GM23338 (cell line): ENCODE results near the gene FASTK. TPM values are rescaled to one million over a fixed set of nuclear protein-coding genes. Genes with fewer than 3 reads are reported as not detected.

ENCODE experiments used
- ATAC-seq: fragments of 200-7000 bp; cut with Tn5 transposase; 3 replicates; pipeline ENCODE4 v1.9.1; 2020
- DNase-seq: peaks from one replicate; pipeline ENCODE4 v3.0.0-alpha.2; 2015; ENCODE audit warnings: low spot score
- H2AFZ ChIP-seq: fragments of 200-600 bp; sonication (generic); 2 replicates; pipeline ENCODE4 v1.8.0; 2016; ENCODE audit warnings: antibody characterized with exemption, mild to moderate bottlenecking, moderate library complexity
- H3F3A ChIP-seq: fragments of 200-600 bp; sonication (generic); replicated peaks from 2 replicates; pipeline ENCODE4 v1.8.0; 2017; ENCODE audit warnings: antibody characterized with exemption, mixed run types, low read depth
- H3K27ac ChIP-seq: fragments of 200-600 bp; sonication (generic); 2 replicates; pipeline ENCODE4 v1.6.1; 2016; ENCODE audit warnings: low read depth
- H3K27me3 ChIP-seq: fragments of 200-600 bp; sonication (generic); 2 replicates; pipeline ENCODE4 v1.8.0; 2016; ENCODE audit warnings: mild to moderate bottlenecking, mixed run types, moderate library complexity; ENCODE audit not compliant: insufficient read depth
- H3K36me3 ChIP-seq: fragments of 200-600 bp; sonication (generic); 2 replicates; pipeline ENCODE4 v1.8.0; 2016; ENCODE audit warnings: mild to moderate bottlenecking; ENCODE audit not compliant: insufficient read depth
- H3K4me1 ChIP-seq: fragments of 200-600 bp; sonication (generic); 2 replicates; pipeline ENCODE4 v1.8.0; 2016; ENCODE audit warnings: mild to moderate bottlenecking, moderate library complexity; ENCODE audit not compliant: insufficient read depth
- H3K4me2 ChIP-seq: fragments of 200-600 bp; sonication (generic); 2 replicates; pipeline ENCODE4 v1.7.1; 2017; ENCODE audit warnings: mixed run types
- H3K4me3 ChIP-seq: fragments of 200-600 bp; sonication (generic); 2 replicates; pipeline ENCODE4 v1.6.1; 2016; ENCODE audit warnings: mixed run types
- H3K79me2 ChIP-seq: fragments of 200-600 bp; sonication (generic); replicated peaks from 2 replicates; pipeline ENCODE4 v1.8.0; 2017; ENCODE audit warnings: mild to moderate bottlenecking; ENCODE audit not compliant: insufficient read depth
- H3K9me2 ChIP-seq: fragments of 200-600 bp; sonication (generic); 2 replicates; pipeline ENCODE4 v1.8.0; 2017; ENCODE audit not compliant: insufficient read depth
- H4K20me1 ChIP-seq: fragments of 200-600 bp; sonication (generic); replicated peaks from 2 replicates; pipeline ENCODE4 v1.8.0; 2017; ENCODE audit warnings: mild to moderate bottlenecking; ENCODE audit not compliant: insufficient read depth
- H3K27ac Mint-ChIP-seq: 2 replicates; pipeline ENCODE4 v1.8.0; 2020; ENCODE audit warnings: inconsistent platforms, mild to moderate bottlenecking, moderate library complexity, mixed read lengths
- H3K27me3 Mint-ChIP-seq: 3 replicates; pipeline ENCODE4 v1.8.0; 2022; ENCODE audit warnings: low read depth, mild to moderate bottlenecking, moderate library complexity, mixed read lengths, inconsistent platforms; ENCODE audit not compliant: insufficient read depth, poor library complexity
- H3K36me3 Mint-ChIP-seq: 3 replicates; pipeline ENCODE4 v1.8.0; 2021; ENCODE audit warnings: low read depth, mild to moderate bottlenecking, inconsistent platforms, moderate library complexity, mixed read lengths
- H3K4me1 Mint-ChIP-seq: 3 replicates; pipeline ENCODE4 v1.8.0; 2020; ENCODE audit warnings: mild to moderate bottlenecking, inconsistent platforms, mixed read lengths
- H3K4me3 Mint-ChIP-seq: 3 replicates; pipeline ENCODE4 v1.8.0; 2021; ENCODE audit warnings: moderate library complexity, mild to moderate bottlenecking, inconsistent platforms, mixed read lengths
- H3K9me3 Mint-ChIP-seq: 3 replicates; pipeline ENCODE4 v1.8.0; 2020; ENCODE audit warnings: moderate library complexity, mild to moderate bottlenecking, inconsistent platforms, mixed read lengths
- CREB1 ChIP-seq: fragments of 250-450 bp; sonication (Bioruptor Pico); IDR thresholded peaks from 2 replicates; pipeline ENCODE4 v1.5.0; 2020; ENCODE audit warnings: low read depth, mild to moderate bottlenecking, moderate library complexity
- CTCF ChIP-seq, 2 experiments: fragments of 200-600 bp in 1 of 2; sonication (generic) in 1 of 2; conservative IDR thresholded peaks; 2 replicates each; pipeline versions ENCODE4 v1.5.1 to v1.6.1; 2016 to 2017; ENCODE audit warnings: antibody characterized with exemption in 2 of 2, low read depth in 2 of 2, mild to moderate bottlenecking in 2 of 2, moderate library complexity in 1 of 2
- ETS1 ChIP-seq: IDR thresholded peaks from 2 replicates; pipeline ENCODE4 v1.6.1; 2016; ENCODE audit warnings: antibody characterized with exemption
- EZH2 ChIP-seq: fragments of 200-600 bp; sonication (generic); IDR thresholded peaks from one replicate; pipeline ENCODE4 v1.8.0; 2017; ENCODE audit warnings: antibody characterized with exemption, mild to moderate bottlenecking, low read depth; ENCODE audit not compliant: unreplicated experiment
- EZH2phosphoT487 ChIP-seq: fragments of 200-600 bp; sonication (generic); IDR thresholded peaks from one replicate; pipeline ENCODE4 v1.8.1; 2018; ENCODE audit warnings: antibody characterized with exemption; ENCODE audit not compliant: unreplicated experiment
- JUNB ChIP-seq: IDR thresholded peaks from one replicate; pipeline ENCODE4 v1.6.1; 2016; ENCODE audit warnings: antibody characterized with exemption; ENCODE audit not compliant: unreplicated experiment
- NANOG ChIP-seq: IDR thresholded peaks from 2 replicates; pipeline ENCODE4 v1.6.1; 2016; ENCODE audit warnings: antibody characterized with exemption, borderline replicate concordance
- POLR2AphosphoS5 ChIP-seq: IDR thresholded peaks from 2 replicates; pipeline ENCODE4 v1.6.1; 2016; ENCODE audit warnings: antibody characterized with exemption, low read depth
- REST ChIP-seq: IDR thresholded peaks from one replicate; pipeline ENCODE4 v1.6.1; 2018; ENCODE audit warnings: antibody characterized with exemption; ENCODE audit not compliant: unreplicated experiment
- STAT1 ChIP-seq: IDR thresholded peaks from one replicate; pipeline ENCODE4 v1.6.1; 2016; ENCODE audit warnings: antibody characterized with exemption; ENCODE audit not compliant: unreplicated experiment
- ZNF114 ChIP-seq: fragments of 250-450 bp; sonication (Bioruptor Pico); IDR thresholded peaks from 2 replicates; pipeline ENCODE4 v1.5.0; 2020; ENCODE audit warnings: mild to moderate bottlenecking, moderate library complexity
- ZNF331 ChIP-seq: fragments of 250-450 bp; sonication (Bioruptor Pico); IDR thresholded peaks from 2 replicates; pipeline ENCODE4 v1.5.0; 2020; ENCODE audit warnings: low read depth, mild to moderate bottlenecking, moderate library complexity
- ZNF462 ChIP-seq: fragments of 250-450 bp; sonication (Bioruptor Pico); IDR thresholded peaks from 2 replicates; pipeline ENCODE4 v1.5.0; 2020; ENCODE audit warnings: mild to moderate bottlenecking, moderate library complexity
- polyA plus RNA-seq: library from polyadenylated mRNA; unstranded; fragments of >200 nt; fragmentation: Nextera tagmentation; extraction: Ambion mirVana; gene quantifications from 2 replicates; pipeline ENCODE4 v1.2.1, GENCODE V29; 2016
- total RNA-seq: library from RNA; depleted of rRNA; stranded (reverse); fragments of >200 nt; shearing (Covaris generic); gene quantifications from 2 replicates; pipeline ENCODE4 v1.2.3, GENCODE V29; 2014

The FASTK gene
- total and polyA plus RNA-seq, 2 experiments from 2014 or later: 37.4 to 57.4 TPM

- ATAC-seq (peak; percentile 13), DNase-seq (no peak)
- peak within 1 kb of the TSS; percentile 99 for H3K4me3 ChIP-seq
- peaks cover 42% of the 10 kb centered on the region for H3K27me3 Mint-ChIP-seq
- no peaks in the 10 kb centered on the region; the same call in 1 of the 2 replicates for H4K20me1 ChIP-seq
- peaks cover 32% of the 10 kb centered on the region for H3K4me1 ChIP-seq
- peak within 1 kb of the TSS; percentile 72 for H2AFZ ChIP-seq
- peak within 1 kb of the TSS; percentile 95 for H3K4me2 ChIP-seq
- TF ChIP-seq ZNF331 (no peak), REST (no peak), JUNB (no peak), CREB1 (CRISPR knock-in tag) (no peak), ETS1 (no peak), ZNF462 (CRISPR knock-in tag) (no peak), CTCF (conservative IDR thresholded peaks at IDR 0.05; ENCODE audit: low read depth in 2 of 2) (no peak), EZH2 (no peak), NANOG (no peak), STAT1 (no peak), EZH2phosphoT487 (no peak), ZNF114 (CRISPR knock-in tag) (no peak), POLR2AphosphoS5 (no peak)
- no peaks in the 10 kb centered on the region for H3K9me3 Mint-ChIP-seq
- no peaks in the 10 kb centered on the region for H3K36me3 Mint-ChIP-seq
- H3K27ac ChIP-seq: no peak within 1 kb of the TSS
- H3K27ac Mint-ChIP-seq: peak within 1 kb of the TSS; percentile 74
- peaks cover 36% of the 10 kb centered on the region for H3K27me3 ChIP-seq
- H3K36me3 ChIP-seq: no peaks in the 10 kb centered on the region
- H3K79me2 ChIP-seq: 0 out of 2 replicates have a peak, but pooled peaks cover 3% of the 10 kb centered on the region
- peaks cover 45% of the 10 kb centered on the region for H3K4me1 Mint-ChIP-seq
- H3K9me2 ChIP-seq: no peaks in the 10 kb centered on the region
- peaks cover 14% of the 10 kb centered on the region for H3F3A ChIP-seq
- H3K4me3 Mint-ChIP-seq: peak within 1 kb of the TSS; percentile 86
These were observed 23.1 kb downstream of the FASTK start, which contains the start of gene CDK5 for GRCh38 chr7:151057506-151057988. Gene CDK5, minus strand, starts transcription at chr7:151057897. Its CDS starts 49 bp downstream, at chr7:151057848.
